Measurements from ENCODE around the gene ANAPC2.

ANAPC2 gene

DNA sequence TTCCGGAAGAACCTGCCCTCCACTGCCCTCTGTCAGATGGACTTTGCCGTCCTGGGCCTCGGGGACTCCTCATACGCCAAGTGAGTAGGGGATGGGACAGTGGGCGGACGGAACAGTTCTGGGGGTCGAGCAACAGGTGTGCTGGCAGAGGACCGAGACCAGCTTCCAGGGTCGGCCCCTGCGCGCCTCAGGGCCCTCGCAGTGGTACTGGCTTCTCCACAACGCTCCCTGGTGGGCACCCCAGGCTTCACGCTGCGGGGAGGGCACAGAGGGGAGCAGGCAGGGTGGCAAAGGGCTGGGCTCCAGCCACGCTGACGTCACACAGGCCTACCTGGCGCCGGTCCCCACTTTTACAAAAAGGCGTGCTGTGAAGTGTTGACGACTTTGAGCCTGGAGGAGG lies 24.2 kb upstream of the ANAPC2 start:
- DNase-seq (ENCODE audit: low read depth in 2 of 2), result no peak
- TF ChIP-seq, protein P1, sequence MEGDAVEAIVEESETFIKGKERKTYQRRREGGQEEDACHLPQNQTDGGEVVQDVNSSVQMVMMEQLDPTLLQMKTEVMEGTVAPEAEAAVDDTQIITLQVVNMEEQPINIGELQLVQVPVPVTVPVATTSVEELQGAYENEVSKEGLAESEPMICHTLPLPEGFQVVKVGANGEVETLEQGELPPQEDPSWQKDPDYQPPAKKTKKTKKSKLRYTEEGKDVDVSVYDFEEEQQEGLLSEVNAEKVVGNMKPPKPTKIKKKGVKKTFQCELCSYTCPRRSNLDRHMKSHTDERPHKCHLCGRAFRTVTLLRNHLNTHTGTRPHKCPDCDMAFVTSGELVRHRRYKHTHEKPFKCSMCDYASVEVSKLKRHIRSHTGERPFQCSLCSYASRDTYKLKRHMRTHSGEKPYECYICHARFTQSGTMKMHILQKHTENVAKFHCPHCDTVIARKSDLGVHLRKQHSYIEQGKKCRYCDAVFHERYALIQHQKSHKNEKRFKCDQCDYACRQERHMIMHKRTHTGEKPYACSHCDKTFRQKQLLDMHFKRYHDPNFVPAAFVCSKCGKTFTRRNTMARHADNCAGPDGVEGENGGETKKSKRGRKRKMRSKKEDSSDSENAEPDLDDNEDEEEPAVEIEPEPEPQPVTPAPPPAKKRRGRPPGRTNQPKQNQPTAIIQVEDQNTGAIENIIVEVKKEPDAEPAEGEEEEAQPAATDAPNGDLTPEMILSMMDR (IDR thresholded peaks at IDR 0.05; ENCODE audit: low read depth, low read length), result no peak
- H3K4me3 ChIP-seq (replicated peaks in 1 of 2; ENCODE audit: low read depth in 2 of 2, low read length in 2 of 2), result no peak overlapping the region

DNA sequence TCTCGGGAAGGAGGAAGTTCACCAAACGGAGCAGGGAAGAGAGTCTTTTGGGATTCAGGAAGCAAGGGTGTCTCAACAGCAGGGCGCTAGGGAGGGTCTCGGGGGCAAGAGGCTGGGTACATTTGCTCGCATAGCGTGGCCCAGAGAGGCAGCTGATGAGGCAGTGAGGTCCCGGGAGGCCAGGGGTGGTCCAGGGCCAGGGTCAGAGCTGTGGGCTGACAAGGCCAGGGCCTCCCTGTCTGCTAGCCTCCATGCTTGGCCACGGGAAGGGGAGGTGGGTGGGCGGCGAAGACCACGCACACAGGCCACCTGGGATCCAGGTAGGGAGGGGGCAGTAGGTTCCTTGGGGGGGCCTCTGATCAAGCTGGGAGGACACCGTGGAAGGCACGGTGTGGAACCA lies 23.2 kb upstream of the ANAPC2 start:
- no peak for DNase-seq (ENCODE audit: low read depth in 2 of 2)
- TF ChIP-seq, protein P1 (IDR thresholded peaks at IDR 0.05; ENCODE audit: low read depth, low read length), result no peak
- no peak overlapping the region for H3K4me3 ChIP-seq (replicated peaks in 1 of 2; ENCODE audit: low read depth in 2 of 2, low read length in 2 of 2)

DNA sequence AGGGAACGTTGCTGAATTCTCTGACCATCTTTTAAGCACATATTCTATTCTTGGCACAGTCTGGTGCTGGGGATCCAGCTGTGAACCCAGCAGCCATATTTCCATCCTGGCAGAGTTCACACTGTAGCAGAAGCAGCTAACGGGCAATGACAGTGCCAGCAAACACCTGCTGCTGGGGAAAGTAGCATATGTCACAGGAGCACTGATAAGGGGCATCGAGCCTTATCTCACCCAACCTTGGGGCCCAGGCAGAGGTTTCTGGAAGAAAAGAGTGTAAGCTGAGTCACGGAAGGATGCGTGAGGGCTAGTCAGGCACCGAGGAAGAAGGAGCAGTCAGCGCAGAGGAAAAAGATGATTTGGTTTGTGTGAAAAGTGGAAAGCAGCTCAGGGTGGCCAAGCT lies 18.2 kb upstream of the ANAPC2 start:
- no peak for DNase-seq (ENCODE audit: low read depth in 2 of 2)
- peak overlapping the region; percentile 84 to 94 for H3K4me3 ChIP-seq (replicated peaks in 1 of 2; ENCODE audit: low read depth in 2 of 2, low read length in 2 of 2)
- TF ChIP-seq, protein P1 (IDR thresholded peaks at IDR 0.05; ENCODE audit: low read depth, low read length), result no peak

DNA sequence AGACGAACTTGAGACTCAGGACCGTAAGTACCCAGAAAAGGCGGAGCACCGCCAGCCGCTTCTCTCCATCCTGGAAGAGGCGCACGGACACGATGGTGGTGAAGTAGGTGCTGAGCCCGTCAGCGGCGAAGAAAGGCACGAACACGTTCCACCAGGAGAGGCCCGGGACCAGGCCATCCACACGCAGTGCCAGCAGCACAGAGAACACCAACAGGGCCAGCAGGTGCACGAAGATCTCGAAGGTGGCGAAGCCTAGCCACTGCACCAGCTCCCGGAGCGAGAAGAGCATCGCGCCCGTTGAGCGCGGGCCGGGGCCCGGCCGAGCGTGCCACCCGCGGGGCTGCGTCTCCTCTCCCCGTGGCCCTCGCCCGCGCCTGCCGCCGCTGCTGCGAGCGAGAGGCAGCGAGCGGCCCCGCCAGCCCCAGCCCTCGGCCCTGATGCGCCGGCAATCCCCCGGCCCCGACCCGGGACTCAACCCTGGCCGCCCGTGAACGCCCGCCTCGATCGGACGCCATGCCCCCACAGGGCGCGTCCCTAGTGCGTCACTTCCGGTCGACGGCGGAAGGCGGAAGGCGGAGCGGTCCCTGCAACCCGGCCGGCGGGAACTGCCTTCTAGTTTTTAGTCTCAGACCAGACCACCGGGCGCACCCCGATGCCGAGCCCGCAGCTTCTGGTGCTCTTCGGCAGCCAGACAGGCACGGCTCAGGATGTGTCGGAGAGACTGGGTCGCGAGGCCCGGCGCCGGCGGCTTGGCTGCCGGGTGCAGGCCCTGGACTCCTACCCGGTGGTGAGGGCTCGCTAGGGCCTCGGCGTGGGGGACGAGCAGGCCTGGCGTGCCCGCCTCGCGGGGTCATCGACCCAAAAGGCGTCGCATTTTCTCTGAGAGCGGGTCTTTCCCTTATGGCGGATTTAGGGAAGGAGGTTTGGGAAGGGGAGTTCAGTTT lies 17.0 kb upstream of the ANAPC2 start, which contains the start of the genes NDOR1 and TMEM203:
Gene NDOR1, plus strand, starts transcription at position 575 of the 944 bp plus-strand sequence. Its CDS starts 78 bp downstream, at position 653.
Gene TMEM203, minus strand, starts transcription at position 523 of the 944 bp plus-strand sequence. Its CDS starts 234 bp downstream, at position 289.
- DNase-seq (ENCODE audit: low read depth in 2 of 2), result peak; percentile 76 to 83
- TF ChIP-seq, protein P1 (IDR thresholded peaks at IDR 0.05; ENCODE audit: low read depth, low read length), result no peak
- H3K4me3 ChIP-seq (replicated peaks in 1 of 2; ENCODE audit: low read depth in 2 of 2, low read length in 2 of 2), result peak within 1 kb of the TSS; percentile 84 to 94

DNA sequence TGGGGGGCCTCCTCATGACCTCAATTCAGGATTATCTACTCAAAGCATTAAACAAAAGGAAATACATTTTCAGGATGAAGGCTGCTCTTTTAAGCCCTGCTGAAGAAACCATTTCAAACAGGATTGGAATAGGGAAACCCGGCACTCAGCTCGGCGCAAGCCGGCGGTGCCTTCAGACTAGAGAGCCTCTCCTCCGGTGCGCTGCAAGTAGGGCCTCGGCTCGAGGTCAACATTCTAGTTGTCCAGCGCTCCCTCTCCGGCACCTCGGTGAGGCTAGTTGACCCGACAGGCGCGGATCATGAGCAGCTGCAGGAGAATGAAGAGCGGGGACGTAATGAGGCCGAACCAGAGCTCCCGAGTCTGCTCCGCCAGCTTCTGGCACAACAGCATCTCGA lies 16.4 kb upstream of the ANAPC2 start:
- peak overlapping the region; percentile 84 to 94 for H3K4me3 ChIP-seq (replicated peaks in 1 of 2; ENCODE audit: low read depth in 2 of 2, low read length in 2 of 2)
- TF ChIP-seq, protein P1 (IDR thresholded peaks at IDR 0.05; ENCODE audit: low read depth, low read length), result no peak
- no peak for DNase-seq (ENCODE audit: low read depth in 2 of 2)

DNA sequence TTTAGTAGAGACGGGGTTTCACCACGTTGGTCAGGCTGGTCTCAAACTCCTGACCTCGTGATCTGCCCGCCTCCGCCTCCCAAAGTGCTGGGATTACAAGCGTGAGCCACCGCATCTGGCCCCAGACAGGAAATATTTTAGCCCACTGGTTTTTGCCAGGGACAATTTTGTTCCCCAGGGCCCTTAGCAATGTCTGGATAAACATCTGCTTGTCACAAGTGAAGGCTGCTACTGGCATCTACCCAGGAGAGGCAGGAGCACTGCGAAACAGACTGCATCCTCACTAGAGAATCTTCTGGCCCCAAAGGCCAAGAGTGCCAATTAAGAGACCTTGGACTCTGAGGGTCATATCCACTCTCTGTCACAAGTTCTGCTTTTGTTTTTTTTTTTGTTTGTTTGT lies 14.6 kb upstream of the ANAPC2 start:
- DNase-seq (ENCODE audit: low read depth in 2 of 2), result no peak
- no peak overlapping the region for H3K4me3 ChIP-seq (replicated peaks in 1 of 2; ENCODE audit: low read depth in 2 of 2, low read length in 2 of 2)
- TF ChIP-seq, protein P1 (IDR thresholded peaks at IDR 0.05; ENCODE audit: low read depth, low read length), result no peak

Data from cardiac fibroblast (primary cell).